Measurements from ENCODE around the gene FABP7.

DNA sequence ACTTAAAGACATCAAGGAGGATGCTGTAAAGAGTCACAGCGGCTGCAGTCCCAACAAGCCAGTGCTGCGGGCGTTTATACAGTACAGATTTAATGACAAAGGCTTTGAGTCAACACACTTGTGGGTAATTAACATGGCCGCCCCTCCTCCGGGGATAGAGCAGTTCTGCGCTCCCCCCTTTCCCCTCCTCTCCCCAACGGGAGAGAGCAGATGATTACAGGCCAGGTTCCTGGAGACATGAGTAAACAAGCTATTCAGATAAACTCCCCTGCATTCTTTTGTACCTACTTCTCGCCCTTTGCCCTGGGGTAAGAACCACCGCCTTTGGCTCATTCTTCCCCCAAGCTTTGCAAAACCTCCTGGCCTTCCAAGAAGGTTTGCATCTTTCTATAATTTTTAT is 23.6 kb upstream of the FABP7 start:
- no peak for TF ChIP-seq YY1 (IDR thresholded peaks at IDR 0.05; ENCODE audit: insufficient read depth, insufficient read length)
- TF ChIP-seq ZNF274 (IDR thresholded peaks at IDR 0.05; ENCODE audit: low read depth, low read length), result no peak
- TF ChIP-seq SUZ12 (IDR thresholded peaks at IDR 0.05; ENCODE audit: extremely low read depth, insufficient read depth, insufficient read length), result no peak

All from NT2/D1 (cell line).